Calu3 (cell line): ENCODE measurements around the gene TXK. TPM values are rescaled to one million over a fixed set of nuclear protein-coding genes. Genes with fewer than 3 reads are reported as not detected.
"Not testable (repeated sequence)": the region's sequence is repeated elsewhere in the genome, so short reads cannot be mapped to it uniquely, and the experiment has no call there.

ENCODE experiments used
- BruUV-seq: library from RNA; stranded (reverse); fragments of 400-500 nt; replicated peaks from 2 replicates; lab custom pipeline; 2021; lab: Mats Ljungman, UMichigan
- CTCF ChIA-PET: fragments of 300-600 bp; sonication (Branson Sonifier 250); formaldehyde crosslinking; loops from one replicate; lab custom pipeline; 2022; ENCODE audit warnings: antibody characterized with exemption; lab: Charles Lee
- DNase-seq: peaks from one replicate; pipeline ENCODE4 v3.0.0; 2022
- H3K27ac Mint-ChIP-seq: one replicate; pipeline ENCODE4 v1.8.0; 2022; ENCODE audit warnings: mixed read lengths; ENCODE audit not compliant: unreplicated experiment
- H3K27me3 Mint-ChIP-seq: one replicate; pipeline ENCODE4 v1.8.0; 2022; ENCODE audit warnings: mixed read lengths; ENCODE audit not compliant: unreplicated experiment
- H3K36me3 Mint-ChIP-seq: one replicate; pipeline ENCODE4 v1.8.0; 2022; ENCODE audit warnings: mild to moderate bottlenecking, moderate library complexity, mixed read lengths; ENCODE audit not compliant: insufficient read depth, unreplicated experiment
- H3K4me1 Mint-ChIP-seq: one replicate; pipeline ENCODE4 v1.8.0; 2022; ENCODE audit warnings: mild to moderate bottlenecking, low read depth, mixed read lengths; ENCODE audit not compliant: unreplicated experiment
- H3K4me3 Mint-ChIP-seq: one replicate; pipeline ENCODE4 v1.8.0; 2022; ENCODE audit warnings: mild to moderate bottlenecking, low read depth, moderate library complexity, mixed read lengths; ENCODE audit not compliant: unreplicated experiment
- H3K9me3 Mint-ChIP-seq: one replicate; pipeline ENCODE4 v1.8.0; 2022; ENCODE audit warnings: low read depth, mixed read lengths; ENCODE audit not compliant: unreplicated experiment
- intact Hi-C: fragments of 100-400 bp; cut with micrococcal nuclease; formaldehyde crosslinking; loops from one replicate; pipeline ENCODE4 v1.10.0; 2022; ENCODE audit not compliant: unreplicated experiment
- total RNA-seq: library from RNA; stranded (reverse); gene quantifications from 2 replicates; pipeline ENCODE4 v1.2.3, GENCODE V29; 2022
- TF ChIP-seq, protein P1 (sequence below): fragments of 200-600 bp; IDR thresholded peaks from one replicate; pipeline ENCODE4 v1.8.0; 2022; ENCODE audit warnings: antibody characterized with exemption; ENCODE audit not compliant: unreplicated experiment

The TXK gene
- total RNA-seq, 1 experiment from 2014 or later: 2.8 TPM

DNA sequence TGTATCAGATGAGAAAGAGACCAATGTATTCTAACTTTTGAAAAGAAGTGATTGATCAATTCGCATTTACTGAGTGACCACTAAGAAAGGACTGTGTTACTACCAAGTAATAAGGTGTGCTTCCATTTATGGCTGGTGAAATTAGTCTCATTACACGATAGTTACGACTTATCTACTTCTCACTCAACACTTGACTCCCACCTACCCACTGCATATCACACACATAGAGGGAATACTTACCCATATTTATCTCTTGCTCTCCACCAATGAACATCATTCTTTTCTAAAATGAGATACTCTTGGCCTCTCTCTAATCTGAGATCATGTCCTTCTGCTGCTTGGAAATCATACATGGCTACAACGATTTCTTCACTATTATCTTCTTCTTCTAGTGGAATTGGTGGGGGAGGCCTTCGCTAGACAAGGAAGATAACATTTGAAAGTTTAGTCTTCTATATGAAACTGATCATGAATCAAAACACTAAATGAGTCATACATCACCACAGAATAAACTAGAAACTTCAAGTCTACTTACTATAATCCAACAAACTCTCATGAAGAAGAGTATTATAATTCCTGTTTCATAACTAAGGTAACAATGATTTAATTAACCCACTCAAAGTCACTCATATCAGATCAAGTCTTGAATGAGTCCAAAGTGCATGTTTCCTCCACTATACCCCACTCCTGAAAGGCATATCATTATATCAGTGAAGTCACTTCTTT, 33.7 kb upstream of the TXK start:
- no TSS peak for BruUV-seq
- no peak for DNase-seq
- intact Hi-C loops: no loop called here
- no peak overlapping the region for H3K27ac Mint-ChIP-seq
- no peaks in the 10 kb centered on the region for H3K4me1 Mint-ChIP-seq
- H3K27me3 Mint-ChIP-seq: no peaks in the 10 kb centered on the region
- CTCF ChIA-PET: no interaction called here
- H3K4me3 Mint-ChIP-seq: no peak overlapping the region
- no peaks in the 10 kb centered on the region for H3K36me3 Mint-ChIP-seq
- TF ChIP-seq, protein P1, sequence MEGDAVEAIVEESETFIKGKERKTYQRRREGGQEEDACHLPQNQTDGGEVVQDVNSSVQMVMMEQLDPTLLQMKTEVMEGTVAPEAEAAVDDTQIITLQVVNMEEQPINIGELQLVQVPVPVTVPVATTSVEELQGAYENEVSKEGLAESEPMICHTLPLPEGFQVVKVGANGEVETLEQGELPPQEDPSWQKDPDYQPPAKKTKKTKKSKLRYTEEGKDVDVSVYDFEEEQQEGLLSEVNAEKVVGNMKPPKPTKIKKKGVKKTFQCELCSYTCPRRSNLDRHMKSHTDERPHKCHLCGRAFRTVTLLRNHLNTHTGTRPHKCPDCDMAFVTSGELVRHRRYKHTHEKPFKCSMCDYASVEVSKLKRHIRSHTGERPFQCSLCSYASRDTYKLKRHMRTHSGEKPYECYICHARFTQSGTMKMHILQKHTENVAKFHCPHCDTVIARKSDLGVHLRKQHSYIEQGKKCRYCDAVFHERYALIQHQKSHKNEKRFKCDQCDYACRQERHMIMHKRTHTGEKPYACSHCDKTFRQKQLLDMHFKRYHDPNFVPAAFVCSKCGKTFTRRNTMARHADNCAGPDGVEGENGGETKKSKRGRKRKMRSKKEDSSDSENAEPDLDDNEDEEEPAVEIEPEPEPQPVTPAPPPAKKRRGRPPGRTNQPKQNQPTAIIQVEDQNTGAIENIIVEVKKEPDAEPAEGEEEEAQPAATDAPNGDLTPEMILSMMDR: no peak
- H3K9me3 Mint-ChIP-seq: no peaks in the 10 kb centered on the region

DNA sequence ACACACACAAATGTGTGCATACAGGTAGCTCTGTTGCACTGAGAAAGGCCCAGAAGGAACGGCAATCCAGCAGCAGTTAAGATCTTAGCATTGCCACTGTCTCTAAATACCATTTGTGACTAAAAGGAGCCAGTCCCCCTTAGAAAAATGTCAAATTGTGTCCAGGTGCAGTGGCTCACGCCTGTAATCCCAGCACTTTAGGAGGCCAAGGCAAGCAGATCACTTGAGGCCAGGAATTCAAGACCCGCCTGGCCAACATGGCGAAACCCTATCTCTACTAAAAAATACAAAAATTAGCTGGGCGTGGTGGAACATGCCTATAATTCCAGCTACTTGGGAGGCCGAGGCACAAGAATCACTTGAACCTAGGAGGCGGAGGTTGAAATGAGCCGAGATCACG, 30.5 kb upstream of the TXK start:
- intact Hi-C loops, H3K27ac Mint-ChIP-seq, BruUV-seq, H3K36me3 Mint-ChIP-seq, H3K4me3 Mint-ChIP-seq, CTCF ChIA-PET, H3K4me1 Mint-ChIP-seq, H3K9me3 Mint-ChIP-seq, H3K27me3 Mint-ChIP-seq, DNase-seq: not testable (repeated sequence)

DNA sequence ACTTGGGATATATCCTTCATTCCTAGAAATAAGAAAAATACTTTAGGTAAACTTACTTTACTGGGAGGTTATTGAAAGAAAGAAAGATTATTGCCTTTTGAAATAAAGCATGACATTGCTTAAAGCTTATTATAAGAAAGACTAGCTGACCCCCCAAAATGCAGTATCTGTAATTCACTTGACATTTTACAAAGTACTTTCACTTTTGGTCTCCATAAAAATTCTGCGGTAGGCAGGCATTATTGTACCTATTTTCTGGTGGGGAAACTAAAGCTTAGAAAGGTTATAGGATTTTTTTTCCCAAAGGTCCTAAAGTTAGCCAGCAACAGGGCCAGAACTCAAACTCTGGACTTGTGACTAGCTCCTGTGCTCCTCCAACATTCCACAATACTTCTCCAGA, 29.7 kb upstream of the TXK start:
- TF ChIP-seq, protein P1: no peak
- H3K4me1 Mint-ChIP-seq: peaks cover 8% of the 10 kb centered on the region
- BruUV-seq: no TSS peak
- peaks cover 2% of the 10 kb centered on the region for H3K9me3 Mint-ChIP-seq
- H3K27ac Mint-ChIP-seq: no peak overlapping the region
- intact Hi-C loops: no loop called here
- CTCF ChIA-PET: no interaction called here
- no peak overlapping the region for H3K4me3 Mint-ChIP-seq
- DNase-seq: no peak
- no peaks in the 10 kb centered on the region for H3K36me3 Mint-ChIP-seq
- no peaks in the 10 kb centered on the region for H3K27me3 Mint-ChIP-seq

DNA sequence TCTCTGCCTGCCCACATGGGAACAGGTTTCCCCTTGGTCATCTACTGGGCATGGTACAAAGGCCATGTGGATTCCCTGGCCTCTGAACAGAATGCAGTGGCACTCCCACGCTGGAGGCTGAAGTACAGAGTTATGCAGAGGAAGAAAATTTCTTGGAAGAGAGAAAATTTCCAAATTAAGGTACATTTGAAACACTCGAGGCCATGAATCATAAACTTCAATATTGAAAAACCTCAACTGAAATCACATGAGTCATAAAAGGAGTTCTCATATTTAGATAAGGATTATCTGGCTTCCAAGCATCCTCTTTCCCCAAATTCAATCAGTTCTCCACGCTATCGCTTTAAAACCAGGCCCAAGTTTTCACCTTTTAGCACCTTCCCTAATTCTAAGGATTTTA, 28.1 kb upstream of the TXK start:
- Mint-ChIP-seq H3K36me3 (no peaks in the 10 kb centered on the region), H3K4me1 (peaks cover 8% of the 10 kb centered on the region), H3K27me3 (no peaks in the 10 kb centered on the region), H3K4me3 (no peak overlapping the region), H3K9me3 (peaks cover 2% of the 10 kb centered on the region), H3K27ac (no peak overlapping the region)
- BruUV-seq: no TSS peak
- DNase-seq: no peak
- TF ChIP-seq, protein P1: no peak
- CTCF ChIA-PET: no interaction called here
- intact Hi-C loops: no loop called here

DNA sequence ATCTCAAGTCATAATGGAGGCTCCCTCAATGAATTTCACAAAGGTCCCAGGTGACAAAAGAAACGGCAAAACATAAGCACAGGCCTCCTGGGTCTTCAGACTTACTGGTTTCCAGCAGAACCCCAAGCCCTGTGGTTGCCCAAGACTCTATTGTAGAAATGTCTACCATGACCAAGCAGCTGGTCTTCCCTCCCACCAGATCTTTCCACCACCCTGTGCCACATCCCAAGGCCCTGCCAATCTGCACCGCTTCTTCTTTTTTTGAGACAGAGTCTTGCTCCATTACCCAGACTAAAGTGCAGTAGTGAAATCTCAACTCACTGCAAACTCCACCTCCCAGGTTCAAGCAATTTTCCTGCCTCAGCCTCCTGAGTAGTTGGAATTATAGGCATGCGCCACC, 23.2 kb upstream of the TXK start:
- Mint-ChIP-seq H3K9me3 (peaks cover 2% of the 10 kb centered on the region), H3K4me3 (no peak overlapping the region), H3K4me1 (peaks cover 4% of the 10 kb centered on the region), H3K27me3 (no peaks in the 10 kb centered on the region), H3K27ac (no peak overlapping the region), H3K36me3 (no peaks in the 10 kb centered on the region)
- CTCF ChIA-PET: no interaction called here
- DNase-seq: no peak
- intact Hi-C loops: no loop called here
- BruUV-seq: no TSS peak
- TF ChIP-seq, protein P1: no peak
